ENCODE results near the gene CARD14.

The CARD14 gene

GRCh38 chr17:80220736-80221215 lies 50.9 kb downstream of the CARD14 start:
- H3K4me1 Mint-ChIP-seq: peaks cover 45% of the 10 kb centered on the region
- H3K9me3 Mint-ChIP-seq: no peaks in the 10 kb centered on the region
- H3K27me3 Mint-ChIP-seq: no peaks in the 10 kb centered on the region
- H3K27ac Mint-ChIP-seq: no peak overlapping the region
- H3K36me3 Mint-ChIP-seq: peaks cover 2% of the 10 kb centered on the region
- peak overlapping the region; percentile 82 for H3K4me3 Mint-ChIP-seq

GRCh38 chr17:80221351-80222105 lies 51.7 kb downstream of the CARD14 start:
- Mint-ChIP-seq H3K27ac (no peak overlapping the region), H3K4me3 (peak overlapping the region; percentile 82), H3K36me3 (peaks cover 2% of the 10 kb centered on the region), H3K9me3 (no peaks in the 10 kb centered on the region), H3K27me3 (no peaks in the 10 kb centered on the region), H3K4me1 (peaks cover 45% of the 10 kb centered on the region)

DNA sequence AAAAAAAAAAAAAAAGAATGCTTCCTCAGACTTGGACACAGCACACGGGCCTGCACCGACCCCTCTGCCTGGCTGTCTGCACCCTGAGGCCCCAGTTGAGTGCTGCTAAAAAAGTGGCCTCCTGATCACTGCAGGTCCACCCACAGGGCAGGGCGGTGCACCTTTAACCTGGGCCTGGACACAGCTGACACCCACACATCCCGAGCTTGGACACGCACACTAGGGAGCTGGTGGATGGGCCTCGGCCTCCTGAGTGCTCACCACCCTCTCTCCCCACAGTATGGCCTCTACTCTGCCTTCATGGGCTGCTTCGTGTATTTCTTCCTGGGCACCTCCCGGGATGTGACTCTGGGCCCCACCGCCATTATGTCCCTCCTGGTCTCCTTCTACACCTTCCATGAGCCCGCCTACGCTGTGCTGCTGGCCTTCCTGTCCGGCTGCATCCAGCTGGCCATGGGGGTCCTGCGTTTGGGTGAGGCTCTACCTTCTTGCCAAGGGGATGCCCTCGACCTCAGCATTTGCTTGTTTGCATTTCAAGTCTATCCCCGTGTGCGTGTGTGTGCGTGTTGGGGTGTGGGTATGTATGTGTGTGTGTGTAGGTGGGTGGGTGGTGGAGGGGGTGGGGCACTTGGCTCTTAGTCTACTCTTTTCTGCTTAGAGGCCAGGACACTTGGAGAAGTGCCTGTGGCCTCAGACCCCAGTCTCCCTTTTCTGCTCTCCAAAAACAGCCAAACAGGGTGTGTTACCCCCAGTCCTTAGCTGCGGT lies 52.7 kb downstream of the CARD14 start:
- Mint-ChIP-seq H3K27me3 (no peaks in the 10 kb centered on the region), H3K36me3 (peaks cover 1% of the 10 kb centered on the region), H3K9me3 (no peaks in the 10 kb centered on the region), H3K4me1 (peaks cover 40% of the 10 kb centered on the region), H3K4me3 (no peak overlapping the region), H3K27ac (peak overlapping the region; percentile 24)

DNA sequence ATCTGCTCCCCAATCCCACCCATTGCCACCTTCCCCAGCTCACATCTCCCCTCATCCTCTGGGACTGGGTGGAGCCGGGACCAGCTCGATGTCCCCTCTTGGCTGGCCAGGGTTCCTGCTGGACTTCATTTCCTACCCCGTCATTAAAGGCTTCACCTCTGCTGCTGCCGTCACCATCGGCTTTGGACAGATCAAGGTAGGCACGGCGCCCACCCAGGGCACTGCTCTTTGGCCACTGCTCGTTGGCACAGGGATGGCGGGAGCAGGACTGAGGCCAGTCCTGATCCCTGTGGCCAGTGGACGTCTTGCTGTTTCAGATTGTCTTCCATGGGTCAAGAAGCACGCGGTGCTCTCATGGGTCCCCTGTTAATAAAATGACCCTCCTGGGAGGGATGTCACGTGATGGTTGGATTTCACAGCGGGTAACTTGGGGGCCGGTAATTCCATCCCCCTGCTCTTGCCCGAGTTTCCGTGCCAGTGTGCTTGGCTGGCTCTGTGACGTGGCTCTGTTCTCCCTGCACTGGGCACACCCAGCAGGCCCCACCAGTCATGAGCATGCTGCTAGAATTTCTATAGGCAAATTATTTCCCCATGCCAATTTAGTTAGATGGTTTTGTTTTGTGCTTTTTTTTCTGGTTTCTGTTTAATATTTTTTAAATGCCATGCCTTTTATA lies 53.4 kb downstream of the CARD14 start:
- H3K36me3 Mint-ChIP-seq: no peaks in the 10 kb centered on the region
- H3K27ac Mint-ChIP-seq: peak overlapping the region; percentile 24
- H3K27me3 Mint-ChIP-seq: no peaks in the 10 kb centered on the region
- no peak overlapping the region for H3K4me3 Mint-ChIP-seq
- H3K4me1 Mint-ChIP-seq: peaks cover 36% of the 10 kb centered on the region
- no peaks in the 10 kb centered on the region for H3K9me3 Mint-ChIP-seq

DNA sequence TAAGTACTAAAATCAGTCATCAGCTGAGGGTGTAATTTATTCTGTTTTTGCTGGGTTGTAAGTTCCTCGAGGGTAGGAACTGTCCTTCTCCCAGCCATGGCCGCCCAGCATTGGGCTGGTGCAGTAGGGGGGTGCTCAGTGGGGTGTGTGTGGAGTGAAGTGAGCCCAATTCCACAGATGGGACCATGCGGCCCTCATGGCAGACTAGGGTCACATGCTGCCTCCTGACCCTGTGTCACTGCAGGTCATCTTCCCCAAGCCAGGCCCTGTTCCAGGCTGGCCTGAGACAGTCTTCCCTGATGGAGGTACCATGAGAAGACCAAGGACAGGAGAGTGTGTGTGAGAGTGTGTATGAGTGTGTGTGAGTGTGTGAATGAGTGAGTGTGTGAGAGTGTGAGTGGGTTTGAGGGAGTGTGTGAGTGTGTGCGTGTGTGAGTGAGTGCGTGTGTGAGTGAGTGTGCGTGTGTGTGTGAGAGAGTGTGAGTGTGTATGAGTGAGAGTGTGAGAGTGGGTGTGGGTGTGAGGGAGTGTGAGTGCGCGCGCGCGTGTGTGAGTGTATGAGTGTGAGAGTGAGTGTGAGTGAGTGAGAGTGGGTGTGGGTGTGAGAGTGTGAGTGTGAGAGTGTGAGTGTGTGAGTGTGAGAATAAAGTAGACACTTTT lies 54.1 kb downstream of the CARD14 start:
- Mint-ChIP-seq H3K27ac (no peak overlapping the region), H3K4me3 (no peak overlapping the region), H3K4me1 (peaks cover 30% of the 10 kb centered on the region), H3K27me3 (no peaks in the 10 kb centered on the region), H3K36me3 (no peaks in the 10 kb centered on the region), H3K9me3 (no peaks in the 10 kb centered on the region)

- H3K36me3 Mint-ChIP-seq: no peaks in the 10 kb centered on the region
- H3K27me3 Mint-ChIP-seq: no peaks in the 10 kb centered on the region
- H3K4me3 Mint-ChIP-seq: no peak overlapping the region
- H3K27ac Mint-ChIP-seq: no peak overlapping the region
- peaks cover 23% of the 10 kb centered on the region for H3K4me1 Mint-ChIP-seq
- no peaks in the 10 kb centered on the region for H3K9me3 Mint-ChIP-seq
Measured at GRCh38 chr17:80224683-80225082, 54.9 kb downstream of the CARD14 start.

DNA sequence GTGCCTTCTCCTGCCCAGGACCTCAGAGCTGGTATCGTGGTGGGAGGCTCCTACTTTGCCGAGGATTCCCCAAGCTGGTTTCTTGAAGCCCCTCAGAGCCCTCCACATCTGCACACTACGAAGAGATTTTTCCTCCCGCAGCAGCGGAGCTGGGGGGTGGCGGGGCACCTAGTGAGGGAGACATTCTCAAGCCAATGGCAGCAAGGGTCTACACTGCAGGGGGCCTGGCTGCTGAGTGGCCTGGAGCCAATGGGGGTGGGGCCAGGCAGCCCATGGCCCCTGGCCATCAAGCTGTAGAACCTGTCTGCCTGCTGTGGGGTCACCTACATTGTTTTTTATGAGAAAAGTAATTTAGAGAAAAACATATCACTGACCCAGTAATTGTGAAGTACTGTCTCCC lies 55.4 kb downstream of the CARD14 start:
- Mint-ChIP-seq H3K4me3 (no peak overlapping the region), H3K27ac (no peak overlapping the region), H3K27me3 (no peaks in the 10 kb centered on the region), H3K36me3 (peaks cover 1% of the 10 kb centered on the region), H3K4me1 (peaks cover 22% of the 10 kb centered on the region), H3K9me3 (no peaks in the 10 kb centered on the region)

- peaks cover 4% of the 10 kb centered on the region for H3K9me3 Mint-ChIP-seq
- H3K27ac Mint-ChIP-seq: no peak overlapping the region
- peaks cover 18% of the 10 kb centered on the region for H3K4me1 Mint-ChIP-seq
- peaks cover 9% of the 10 kb centered on the region for H3K36me3 Mint-ChIP-seq
- no peak overlapping the region for H3K4me3 Mint-ChIP-seq
- H3K27me3 Mint-ChIP-seq: no peaks in the 10 kb centered on the region
Measured at GRCh38 chr17:80227156-80227555, 57.3 kb downstream of the CARD14 start.

DNA sequence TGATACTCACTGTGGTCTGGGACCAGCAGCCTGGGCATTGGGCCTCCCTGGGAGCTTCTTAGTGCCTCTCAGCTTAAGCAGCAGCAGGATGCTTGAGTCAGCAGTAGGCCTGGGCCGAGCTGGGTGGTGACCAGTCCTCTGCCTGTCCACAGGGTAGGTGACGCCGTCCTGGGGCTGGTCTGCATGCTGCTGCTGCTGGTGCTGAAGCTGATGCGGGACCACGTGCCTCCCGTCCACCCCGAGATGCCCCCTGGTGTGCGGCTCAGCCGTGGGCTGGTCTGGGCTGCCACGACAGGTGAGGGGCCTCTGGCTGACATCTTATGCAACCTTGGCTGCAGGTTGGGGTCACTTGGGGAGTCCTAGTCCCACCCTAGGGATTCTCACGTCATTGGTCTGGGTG lies 57.8 kb downstream of the CARD14 start:
- Mint-ChIP-seq H3K36me3 (peaks cover 13% of the 10 kb centered on the region), H3K4me1 (peaks cover 15% of the 10 kb centered on the region), H3K4me3 (no peak overlapping the region), H3K9me3 (peaks cover 8% of the 10 kb centered on the region), H3K27me3 (no peaks in the 10 kb centered on the region), H3K27ac (no peak overlapping the region)

DNA sequence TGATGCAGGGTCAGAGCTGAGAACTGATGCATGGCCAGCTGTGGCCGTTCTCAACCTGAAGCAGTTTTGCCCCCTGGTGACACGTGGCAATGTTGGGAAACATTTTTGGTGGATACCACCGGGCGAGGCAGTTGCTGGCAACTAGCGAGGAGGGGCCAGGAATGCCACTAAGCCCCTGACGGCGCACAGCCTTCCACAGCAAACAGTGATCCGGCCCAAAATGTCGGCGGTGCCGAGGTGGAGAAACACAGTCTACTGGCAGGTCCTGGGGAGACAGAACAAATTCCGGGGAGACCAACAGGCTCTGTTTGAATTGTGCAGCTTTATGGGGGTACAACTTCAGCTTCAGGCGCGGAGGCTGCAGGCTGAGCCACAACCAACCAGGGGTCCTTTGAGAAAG lies 58.6 kb downstream of the CARD14 start:
- Mint-ChIP-seq H3K4me3 (no peak overlapping the region), H3K27me3 (no peaks in the 10 kb centered on the region), H3K27ac (no peak overlapping the region), H3K9me3 (peaks cover 10% of the 10 kb centered on the region), H3K36me3 (peaks cover 18% of the 10 kb centered on the region), H3K4me1 (peaks cover 11% of the 10 kb centered on the region)

DNA sequence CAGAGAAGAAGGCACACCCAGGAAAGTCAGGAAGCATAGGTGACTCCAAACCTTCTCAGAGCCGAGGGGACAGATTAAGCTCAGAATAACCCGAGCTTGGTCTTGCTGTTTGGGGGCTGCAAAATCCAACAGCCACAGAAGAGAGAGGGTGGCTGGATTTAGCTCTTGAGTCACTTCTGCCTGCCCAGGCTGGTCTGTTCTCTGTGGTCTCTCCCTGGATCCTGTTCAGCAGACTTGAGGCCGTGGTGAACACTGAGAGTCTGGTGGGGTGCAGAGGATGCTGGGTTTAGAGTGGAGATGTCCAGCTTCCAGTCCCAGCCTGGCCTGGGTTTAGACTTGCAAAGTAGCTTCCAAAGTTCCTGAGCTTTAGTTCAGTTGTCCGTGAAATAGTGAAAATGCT lies 59.2 kb downstream of the CARD14 start:
- no peak overlapping the region for H3K4me3 Mint-ChIP-seq
- H3K27ac Mint-ChIP-seq: no peak overlapping the region
- peaks cover 22% of the 10 kb centered on the region for H3K36me3 Mint-ChIP-seq
- H3K27me3 Mint-ChIP-seq: no peaks in the 10 kb centered on the region
- peaks cover 6% of the 10 kb centered on the region for H3K4me1 Mint-ChIP-seq
- H3K9me3 Mint-ChIP-seq: peaks cover 10% of the 10 kb centered on the region

DNA sequence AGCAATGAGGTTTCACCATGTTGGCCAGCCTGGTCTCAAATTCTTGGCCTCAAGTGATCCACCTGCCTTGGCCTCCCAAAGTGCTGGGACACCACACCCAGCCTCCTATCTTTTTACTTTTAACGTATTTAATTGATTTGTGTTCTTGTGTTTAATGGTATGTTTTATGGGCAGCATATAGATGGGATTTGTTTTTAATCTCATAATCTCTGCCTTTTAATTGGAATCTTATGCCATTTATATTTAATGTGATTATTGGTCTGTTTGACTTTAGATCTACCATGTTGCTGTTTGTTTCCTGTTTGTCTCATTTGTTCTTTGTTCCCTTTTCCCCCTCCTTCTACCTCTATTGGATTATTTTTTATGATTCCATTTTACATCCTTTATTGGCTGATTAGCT lies 62.6 kb downstream of the CARD14 start:
- H3K36me3 Mint-ChIP-seq: peaks cover 30% of the 10 kb centered on the region
- H3K4me1 Mint-ChIP-seq: no peaks in the 10 kb centered on the region
- peaks cover 10% of the 10 kb centered on the region for H3K9me3 Mint-ChIP-seq
- H3K27ac Mint-ChIP-seq: peak overlapping the region; percentile 65
- H3K27me3 Mint-ChIP-seq: no peaks in the 10 kb centered on the region
- no peak overlapping the region for H3K4me3 Mint-ChIP-seq

- Mint-ChIP-seq H3K9me3 (peaks cover 10% of the 10 kb centered on the region), H3K4me3 (no peak overlapping the region), H3K27ac (no peak overlapping the region), H3K27me3 (no peaks in the 10 kb centered on the region), H3K4me1 (no peaks in the 10 kb centered on the region), H3K36me3 (peaks cover 30% of the 10 kb centered on the region)
Measured at GRCh38 chr17:80233202-80233601, 63.4 kb downstream of the CARD14 start.

- Mint-ChIP-seq H3K4me3 (no peak overlapping the region), H3K9me3 (peaks cover 5% of the 10 kb centered on the region), H3K27me3 (no peaks in the 10 kb centered on the region), H3K27ac (no peak overlapping the region), H3K36me3 (peaks cover 25% of the 10 kb centered on the region), H3K4me1 (no peaks in the 10 kb centered on the region)
Measured at GRCh38 chr17:80236911-80237310, 67.1 kb downstream of the CARD14 start.

DNA sequence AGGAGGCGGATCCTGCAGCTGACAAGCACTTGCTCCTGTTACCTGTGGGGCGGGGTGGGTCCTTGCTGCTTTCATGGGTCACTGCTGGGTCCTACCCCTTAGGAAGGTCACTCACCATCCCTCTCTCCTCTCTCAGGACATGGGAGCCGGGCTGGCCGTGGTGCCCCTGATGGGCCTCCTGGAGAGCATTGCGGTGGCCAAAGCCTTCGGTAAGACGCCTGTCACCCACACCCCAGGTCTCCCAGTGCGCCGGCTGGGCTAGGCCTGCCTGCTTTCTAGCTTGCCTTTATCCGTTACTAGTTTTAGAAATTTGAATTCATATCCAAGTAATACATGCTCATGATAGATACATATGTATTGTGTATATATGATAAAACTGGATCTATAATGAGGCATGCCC lies 67.6 kb downstream of the CARD14 start:
- Mint-ChIP-seq H3K27ac (no peak overlapping the region), H3K4me3 (no peak overlapping the region), H3K36me3 (peaks cover 24% of the 10 kb centered on the region), H3K4me1 (no peaks in the 10 kb centered on the region), H3K9me3 (peaks cover 5% of the 10 kb centered on the region), H3K27me3 (no peaks in the 10 kb centered on the region)
